GM21619 (cell line): Measurements from ENCODE around the gene LRRK1.
A peak's percentile ranks its signal among the peaks of the same experiment; 100 is the strongest.

Source experiments
- ATAC-seq: cut with Tn5 transposase; IDR thresholded peaks from one replicate; pipeline ENCODE4 v1.9.1; 2021; ENCODE audit not compliant: unreplicated experiment

LRRK1 gene

GRCh38 chr15:101052681-101053121, 133.5 kb downstream of the LRRK1 start:
- ATAC-seq, result no peak

GRCh38 chr15:101053261-101053660, 134.1 kb downstream of the LRRK1 start:
- ATAC-seq, result no peak

GRCh38 chr15:101054116-101054515, 135.0 kb downstream of the LRRK1 start:
- no peak for ATAC-seq

DNA sequence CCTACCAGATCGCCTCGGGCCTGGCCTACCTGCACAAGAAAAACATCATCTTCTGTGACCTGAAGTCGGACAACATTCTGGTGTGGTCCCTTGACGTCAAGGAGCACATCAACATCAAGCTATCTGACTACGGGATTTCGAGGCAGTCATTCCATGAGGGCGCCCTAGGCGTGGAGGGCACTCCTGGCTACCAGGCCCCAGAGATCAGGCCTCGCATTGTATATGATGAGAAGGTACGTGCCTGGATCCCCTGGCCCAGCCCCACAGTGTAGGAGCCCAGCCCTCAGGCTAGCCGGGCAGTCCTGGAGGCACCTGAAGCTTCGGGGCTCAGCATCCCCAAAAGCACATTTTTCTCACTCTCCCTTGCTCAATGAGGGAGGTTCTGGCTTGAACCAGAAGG, 135.8 kb downstream of the LRRK1 start:
- no peak for ATAC-seq

DNA sequence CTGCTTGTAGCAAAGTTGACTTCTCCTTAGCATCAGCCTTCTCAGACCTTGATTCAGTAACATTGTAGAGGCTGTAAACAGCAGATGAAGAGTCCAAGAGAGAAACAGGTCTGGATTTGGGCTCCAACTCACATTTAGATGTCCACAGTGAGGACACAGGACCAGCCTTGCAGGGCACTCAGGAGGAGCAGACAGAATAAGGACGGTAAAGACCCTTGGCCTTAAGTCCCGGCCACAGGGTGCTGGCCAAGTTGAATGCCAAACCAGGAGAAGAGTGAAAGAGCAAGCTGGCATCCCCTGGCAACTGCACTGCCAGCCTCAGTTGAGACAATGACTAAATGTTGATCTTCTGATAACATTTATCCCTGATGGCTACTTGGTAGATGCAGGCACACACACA, 136.3 kb downstream of the LRRK1 start:
- no peak for ATAC-seq

DNA sequence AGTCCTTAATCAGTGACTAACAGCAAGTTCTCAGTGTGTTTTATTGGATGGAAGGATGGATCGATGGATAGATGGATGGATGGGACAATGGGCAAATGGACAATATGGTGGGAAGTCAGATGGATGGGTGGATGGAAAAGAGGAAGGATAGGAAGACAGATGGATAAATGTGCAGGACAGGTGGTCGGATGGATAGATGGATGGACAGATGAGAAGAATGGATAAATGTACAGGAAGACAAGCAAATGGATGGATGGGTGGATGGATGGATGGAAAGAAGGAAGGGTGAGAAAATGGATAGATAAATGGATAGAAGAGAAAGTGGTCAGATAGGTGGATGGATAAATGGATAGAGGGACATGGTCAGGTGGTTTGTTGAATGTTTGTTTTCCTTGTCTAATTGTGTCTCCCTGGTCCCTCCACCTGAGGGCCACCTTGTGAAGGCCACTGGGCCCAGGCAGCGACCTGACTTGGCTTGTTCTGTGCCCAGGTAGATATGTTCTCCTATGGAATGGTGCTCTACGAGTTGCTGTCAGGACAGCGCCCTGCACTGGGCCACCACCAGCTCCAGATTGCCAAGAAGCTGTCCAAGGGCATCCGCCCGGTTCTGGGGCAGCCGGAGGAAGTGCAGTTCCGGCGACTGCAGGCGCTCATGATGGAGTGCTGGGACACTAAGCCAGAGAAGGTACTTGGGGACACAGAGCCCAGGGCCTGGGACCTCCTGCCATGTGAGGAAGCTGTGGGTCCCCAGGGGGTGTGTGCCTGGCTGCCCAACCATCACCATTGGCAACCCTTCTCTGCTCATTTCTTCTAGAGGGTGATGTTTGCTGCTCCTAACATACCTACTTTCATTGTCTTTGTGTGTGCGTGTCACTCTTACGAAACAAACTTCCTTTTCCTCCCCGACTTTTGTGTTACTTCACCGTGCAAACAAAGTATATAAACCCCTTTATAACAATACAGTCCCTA, 137.5 kb downstream of the LRRK1 start:
- ATAC-seq, result no peak

DNA sequence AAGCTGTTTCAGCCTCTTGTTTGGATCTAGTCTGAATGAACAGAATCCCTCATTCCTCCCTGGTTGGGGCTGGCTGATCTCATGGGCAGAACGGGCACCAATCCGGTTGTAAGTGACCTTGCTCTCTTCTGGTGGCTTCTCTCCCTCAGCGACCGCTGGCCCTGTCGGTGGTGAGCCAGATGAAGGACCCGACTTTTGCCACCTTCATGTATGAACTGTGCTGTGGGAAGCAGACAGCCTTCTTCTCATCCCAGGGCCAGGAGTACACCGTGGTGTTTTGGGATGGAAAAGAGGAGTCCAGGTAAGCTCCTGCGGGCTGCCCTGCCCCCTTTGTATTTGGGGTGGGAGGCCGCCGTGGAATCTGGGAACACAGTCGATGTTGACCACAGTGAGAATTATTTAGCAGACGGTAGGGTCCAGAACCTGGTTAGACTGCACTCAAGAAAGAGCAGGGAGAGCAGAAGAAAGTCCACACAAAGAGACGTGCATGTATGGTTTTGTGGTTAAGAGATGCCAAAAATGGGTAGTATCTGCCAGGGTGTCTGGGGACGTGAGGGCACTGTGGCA, 138.8 kb downstream of the LRRK1 start:
- no peak for ATAC-seq

DNA sequence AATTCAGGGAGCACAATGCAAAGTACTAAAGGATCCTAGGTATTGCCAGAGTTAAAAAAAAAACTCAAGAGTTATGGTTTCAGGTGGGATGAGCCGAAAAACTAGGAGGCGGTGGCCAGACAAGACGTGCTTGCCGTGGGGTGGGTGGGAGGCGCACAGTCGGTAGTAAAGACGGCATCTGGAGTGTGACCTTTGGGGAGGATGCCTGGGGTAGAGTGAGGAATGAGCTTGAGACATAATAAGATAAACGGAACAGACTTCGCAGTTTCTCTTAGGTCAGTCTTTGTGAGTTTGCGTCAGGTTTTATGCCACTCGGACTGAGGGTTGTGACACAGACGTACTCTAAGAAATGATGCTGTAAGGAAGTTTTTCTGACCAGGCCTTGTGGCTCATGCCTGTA, 139.6 kb downstream of the LRRK1 start:
- no peak for ATAC-seq

- no peak for ATAC-seq
Measured at GRCh38 chr15:101059381-101060341, 140.5 kb downstream of the LRRK1 start.

DNA sequence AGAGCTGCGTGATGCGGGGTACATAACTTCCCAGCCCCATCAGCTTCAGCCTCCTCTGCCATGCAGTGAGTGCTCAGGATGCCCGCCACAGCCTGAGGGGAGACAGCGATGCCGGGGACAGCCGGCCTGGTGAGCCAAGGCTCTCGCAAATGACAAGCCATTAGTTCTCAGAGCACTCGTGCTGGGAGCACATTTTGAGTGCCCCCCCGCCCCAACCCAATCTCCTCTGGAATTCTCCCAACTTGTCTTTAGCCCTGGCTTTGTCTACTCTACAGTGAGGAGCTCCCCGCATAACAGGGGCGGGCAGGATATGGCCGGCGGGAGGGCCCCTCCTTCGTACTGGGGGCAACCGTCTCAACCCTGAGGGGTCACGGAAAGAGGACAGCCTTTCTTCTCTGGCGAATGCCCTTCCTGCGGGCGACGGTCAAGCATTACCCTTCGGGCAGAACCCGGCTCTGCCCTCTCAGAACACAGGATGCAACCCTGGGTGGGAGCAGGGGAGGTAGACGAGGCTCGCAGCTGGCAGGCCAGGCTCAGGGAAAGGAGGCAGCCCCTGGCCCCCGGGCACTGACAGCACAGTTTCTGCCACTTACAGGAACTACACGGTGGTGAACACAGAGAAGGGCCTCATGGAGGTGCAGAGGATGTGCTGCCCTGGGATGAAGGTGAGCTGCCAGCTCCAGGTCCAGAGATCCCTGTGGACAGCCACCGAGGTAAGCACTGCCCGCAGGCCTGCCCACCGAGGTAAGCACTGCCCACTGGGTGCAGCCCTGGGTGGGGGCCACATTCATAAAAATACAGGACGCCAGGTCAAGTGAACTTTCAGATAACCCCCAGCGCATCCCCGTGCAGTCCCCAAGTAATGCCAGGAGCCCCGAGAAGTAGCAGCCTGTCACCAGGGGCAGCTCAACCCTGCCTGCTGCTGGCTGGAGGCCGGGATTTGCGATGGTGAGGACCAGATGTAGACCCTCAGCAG, 141.7 kb downstream of the LRRK1 start:
- ATAC-seq, result no peak

- no peak for ATAC-seq
Measured at GRCh38 chr15:101062063-101062462, 142.9 kb downstream of the LRRK1 start.

DNA sequence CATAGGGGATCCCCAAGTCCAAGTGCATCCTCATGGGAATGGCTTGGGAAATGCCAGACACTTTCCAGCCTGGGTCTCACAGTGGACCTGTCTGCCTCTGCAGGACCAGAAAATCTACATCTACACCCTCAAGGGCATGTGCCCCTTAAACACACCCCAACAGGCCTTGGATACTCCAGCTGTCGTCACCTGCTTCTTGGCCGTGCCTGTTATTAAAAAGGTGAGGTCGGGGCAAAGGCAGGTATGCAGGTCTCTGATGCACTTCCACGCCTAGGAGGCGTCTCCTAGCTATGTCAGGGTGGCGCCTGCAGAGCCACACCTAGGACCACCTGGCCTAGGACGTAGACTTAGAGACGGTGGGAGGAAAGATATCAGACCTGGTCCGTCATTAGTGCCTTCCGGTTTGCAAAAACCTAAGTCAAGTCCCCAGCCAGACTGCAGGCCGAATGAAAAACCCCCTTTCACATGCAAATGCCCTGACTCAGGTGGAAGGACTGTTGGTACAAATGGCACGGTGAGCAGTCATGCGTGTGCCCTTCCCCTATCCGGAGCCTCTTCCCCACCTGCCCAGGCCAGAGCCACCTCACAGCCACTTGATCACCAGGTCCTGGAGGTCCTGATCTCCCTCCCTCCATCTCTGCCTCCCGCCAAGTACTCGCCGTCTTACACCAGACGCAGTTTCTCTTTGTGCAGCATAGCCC, 143.5 kb downstream of the LRRK1 start:
- peak; percentile 58 for ATAC-seq

DNA sequence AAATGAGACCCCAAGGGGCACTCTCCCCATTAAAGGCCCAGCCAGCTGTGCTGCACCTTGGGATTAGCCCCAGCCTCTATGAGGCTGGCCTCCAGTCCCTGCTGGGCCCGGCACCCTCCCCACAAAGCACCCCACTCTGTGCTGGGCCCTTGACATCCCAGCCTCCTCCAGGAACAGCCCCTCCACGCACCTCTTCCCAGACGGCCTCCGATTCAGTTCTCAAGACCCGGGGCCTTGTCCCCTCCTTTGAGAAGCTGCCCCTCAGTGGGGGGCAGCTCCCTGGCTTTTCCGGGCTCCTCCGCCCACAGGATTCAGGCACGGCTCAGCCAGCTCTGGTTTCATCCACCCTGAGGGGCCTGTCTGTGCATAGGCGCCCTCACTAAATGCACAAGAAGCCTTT, 144.1 kb downstream of the LRRK1 start:
- no peak for ATAC-seq

DNA sequence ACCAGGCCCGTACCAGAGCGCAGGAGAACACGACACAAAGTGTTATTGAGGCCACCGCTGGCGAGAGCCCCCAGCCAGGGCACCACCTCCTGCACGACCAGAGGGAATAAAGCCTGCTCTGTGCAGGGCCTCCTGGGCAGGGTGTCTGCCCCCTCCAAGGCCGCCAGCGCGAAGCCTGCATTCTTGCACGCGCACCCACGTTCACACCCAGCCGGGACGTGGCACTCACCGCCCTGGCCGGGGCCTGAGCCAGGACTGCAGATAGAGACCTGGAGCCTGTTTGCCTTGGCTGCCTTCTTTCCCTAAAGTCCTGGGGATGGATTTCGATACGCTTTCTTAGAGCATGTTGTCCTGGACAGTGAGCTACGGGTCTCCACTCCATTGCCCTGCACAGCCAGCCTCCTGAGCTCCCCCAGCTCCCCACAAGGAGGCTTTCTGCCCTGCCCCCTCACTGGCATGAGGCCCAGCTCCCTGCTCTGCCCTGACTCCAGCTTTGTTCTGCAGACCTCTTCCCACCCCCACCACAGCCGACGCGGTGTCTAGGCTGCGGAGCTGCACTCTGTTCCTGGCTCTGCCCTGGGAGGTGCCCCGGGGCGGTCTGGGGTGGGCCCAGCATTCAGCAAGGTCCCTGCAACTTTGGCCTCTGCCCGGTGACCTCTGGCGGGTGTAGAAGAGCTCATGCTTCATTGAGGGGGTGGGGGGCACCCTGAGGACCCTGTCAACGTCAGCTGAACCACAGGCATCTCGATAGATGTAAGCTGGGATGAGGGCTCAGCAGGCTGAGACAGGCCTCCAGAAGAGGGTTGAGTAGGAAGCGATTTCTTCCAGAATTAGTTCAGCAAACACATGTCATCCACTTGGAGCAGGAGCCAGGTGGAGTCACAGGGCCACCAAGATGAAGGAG, 145.0 kb downstream of the LRRK1 start:
- no peak for ATAC-seq

DNA sequence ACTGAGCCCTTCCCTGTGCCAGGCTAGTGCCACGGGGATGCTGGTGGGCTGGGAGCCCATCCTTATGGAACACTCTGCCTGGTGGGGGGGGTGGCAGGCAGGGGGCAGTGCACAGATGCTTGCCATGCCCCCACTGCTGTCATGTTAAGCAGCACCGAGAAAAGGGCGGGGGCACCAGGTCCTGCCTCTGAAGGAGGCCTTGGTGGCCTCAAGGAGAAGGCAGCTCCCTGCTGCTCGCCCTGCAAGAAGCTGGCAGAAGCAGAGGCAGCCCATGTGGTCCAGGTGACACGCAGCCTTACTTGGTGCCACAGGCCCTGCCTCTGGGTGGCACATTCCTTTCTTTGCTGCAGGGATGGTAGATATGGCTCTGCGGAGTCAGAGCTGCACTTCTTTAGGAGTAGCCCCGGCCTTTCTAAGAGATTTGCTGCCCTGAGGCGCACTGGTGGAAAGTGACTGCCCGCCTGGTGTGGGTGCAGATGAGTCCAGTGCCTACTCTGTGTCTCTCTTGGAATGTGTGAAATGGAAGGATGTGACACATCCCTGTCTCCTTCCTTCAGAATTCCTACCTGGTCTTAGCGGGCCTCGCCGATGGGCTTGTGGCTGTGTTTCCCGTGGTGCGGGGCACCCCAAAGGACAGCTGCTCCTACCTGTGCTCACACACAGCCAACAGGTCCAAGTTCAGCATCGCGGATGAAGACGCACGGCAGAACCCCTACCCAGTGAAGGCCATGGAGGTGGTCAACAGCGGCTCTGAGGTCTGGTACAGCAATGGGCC, 145.8 kb downstream of the LRRK1 start:
- ATAC-seq, result no peak

GRCh38 chr15:101065570-101066221, 146.5 kb downstream of the LRRK1 start:
- ATAC-seq, result no peak
